GM13977 (cell line): Measurements from ENCODE around the gene USP36.

Experiments
- DNase-seq: peaks from one replicate; pipeline ENCODE4 v3.0.0; 2012; ENCODE audit warnings: low spot score
- in situ Hi-C: fragments of 300-500 bp; cut with MboI; formaldehyde crosslinking; loops from one replicate; pipeline ENCODE4 v1.12.0; 2022; ENCODE audit warnings: low sequenced_read_pairs, low pct_unique_long_range_greater_than_20kb, mixed read lengths, inconsistent platforms; ENCODE audit not compliant: unreplicated experiment
- TF ChIP-seq, protein P1 (sequence below): IDR thresholded peaks from 2 replicates; pipeline ENCODE4 v1.5.1; 2012; ENCODE audit warnings: mild to moderate bottlenecking, control low read depth; ENCODE audit not compliant: insufficient read depth; ENCODE audit errors: extremely low read depth, missing control alignments

USP36 gene

GRCh38 chr17:78805301-78805700 is 35.3 kb downstream of the USP36 start:
- in situ Hi-C loops = no loop called here
- TF ChIP-seq, protein P1, sequence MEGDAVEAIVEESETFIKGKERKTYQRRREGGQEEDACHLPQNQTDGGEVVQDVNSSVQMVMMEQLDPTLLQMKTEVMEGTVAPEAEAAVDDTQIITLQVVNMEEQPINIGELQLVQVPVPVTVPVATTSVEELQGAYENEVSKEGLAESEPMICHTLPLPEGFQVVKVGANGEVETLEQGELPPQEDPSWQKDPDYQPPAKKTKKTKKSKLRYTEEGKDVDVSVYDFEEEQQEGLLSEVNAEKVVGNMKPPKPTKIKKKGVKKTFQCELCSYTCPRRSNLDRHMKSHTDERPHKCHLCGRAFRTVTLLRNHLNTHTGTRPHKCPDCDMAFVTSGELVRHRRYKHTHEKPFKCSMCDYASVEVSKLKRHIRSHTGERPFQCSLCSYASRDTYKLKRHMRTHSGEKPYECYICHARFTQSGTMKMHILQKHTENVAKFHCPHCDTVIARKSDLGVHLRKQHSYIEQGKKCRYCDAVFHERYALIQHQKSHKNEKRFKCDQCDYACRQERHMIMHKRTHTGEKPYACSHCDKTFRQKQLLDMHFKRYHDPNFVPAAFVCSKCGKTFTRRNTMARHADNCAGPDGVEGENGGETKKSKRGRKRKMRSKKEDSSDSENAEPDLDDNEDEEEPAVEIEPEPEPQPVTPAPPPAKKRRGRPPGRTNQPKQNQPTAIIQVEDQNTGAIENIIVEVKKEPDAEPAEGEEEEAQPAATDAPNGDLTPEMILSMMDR = no peak
- DNase-seq = no peak

DNA sequence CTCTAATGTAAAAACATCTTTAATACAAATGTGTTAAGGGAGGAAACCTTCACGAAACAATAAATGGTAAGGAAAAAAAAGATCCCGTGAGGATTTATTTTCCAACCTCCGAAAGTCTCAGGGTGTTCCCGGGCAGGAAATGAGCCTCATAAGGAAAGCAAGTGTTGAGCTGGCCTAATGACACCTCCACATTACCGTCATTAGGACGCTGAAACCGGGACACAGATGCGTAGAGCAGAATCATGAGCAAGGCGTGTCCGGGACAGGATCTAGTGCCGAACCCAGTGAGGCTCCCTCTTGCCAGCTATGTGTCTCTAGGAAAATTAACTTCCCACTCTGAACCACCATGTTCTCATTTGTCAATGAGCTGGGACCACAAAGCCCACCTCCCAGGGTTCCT is 35.8 kb downstream of the USP36 start:
- no peak for DNase-seq
- in situ Hi-C loops = no loop called here
- TF ChIP-seq, protein P1 = no peak

GRCh38 chr17:78803186-78803845 is 37.3 kb downstream of the USP36 start:
- no peak for DNase-seq
- in situ Hi-C loops = no loop called here
- TF ChIP-seq, protein P1 = no peak

- DNase-seq = no peak
- TF ChIP-seq, protein P1 = no peak
- in situ Hi-C loops = no loop called here
These were observed 38.2 kb downstream of the USP36 start for GRCh38 chr17:78802459-78802858.

DNA sequence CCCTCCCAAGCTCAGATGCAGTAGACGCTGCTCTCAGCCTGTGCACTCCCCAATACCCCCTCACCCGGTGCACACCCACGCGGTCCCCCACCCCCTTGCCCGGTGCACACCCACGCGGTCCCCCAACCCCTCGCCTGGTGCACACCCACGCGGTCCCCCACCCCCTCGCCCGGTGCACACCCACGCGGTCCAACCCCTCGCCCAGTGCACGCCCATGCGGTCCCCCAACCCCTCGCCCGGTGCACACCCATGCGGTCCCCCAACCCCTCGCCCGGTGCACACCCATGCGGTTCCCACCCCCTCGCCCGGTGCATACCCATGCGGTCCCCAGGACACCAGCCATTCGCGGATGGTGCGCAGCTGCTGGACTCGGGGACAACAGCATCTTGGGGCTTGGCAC is 38.6 kb downstream of the USP36 start:
- TF ChIP-seq, protein P1 = no peak
- in situ Hi-C loops = no loop called here
- DNase-seq = no peak

- DNase-seq = no peak
- in situ Hi-C loops = no loop called here
- TF ChIP-seq, protein P1 = no peak
These were observed 40.3 kb downstream of the USP36 start for GRCh38 chr17:78800132-78800931.
